ENCODE measurements around the gene MED13L.

MED13L gene

GRCh38 chr12:116267948-116268347 is 9.5 kb downstream of the MED13L start:
- no peak overlapping the region for H3K4me2 ChIP-seq (ENCODE audit: low read depth, low read length, poor library complexity, severe bottlenecking)

GRCh38 chr12:116266631-116267349 is 10.7 kb downstream of the MED13L start:
- H3K27me3 ChIP-seq (ENCODE audit: low read length), result no peaks in the 10 kb centered on the region
- no peaks in the 10 kb centered on the region for H3F3A ChIP-seq (ENCODE audit: insufficient read depth)
- no peak overlapping the region for H3K9ac ChIP-seq (ENCODE audit: low read length)
- H3K4me3 ChIP-seq (ENCODE audit: insufficient read depth, low read length, poor library complexity, severe bottlenecking), result no peak overlapping the region
- H3K79me2 ChIP-seq (ENCODE audit: insufficient read depth, low read length), result peaks cover 59% of the 10 kb centered on the region
- H3K9me2 ChIP-seq (replicated peaks; ENCODE audit: insufficient read depth, low read length), result no peaks in the 10 kb centered on the region
- H2AFZ ChIP-seq (ENCODE audit: low read depth, low read length, severe bottlenecking), result no peak overlapping the region
- no peak for TF ChIP-seq EZH2phosphoT487 (conservative IDR thresholded peaks at IDR 0.05; ENCODE audit: low read length)
- no peak for TF ChIP-seq CTCF (IDR thresholded peaks at IDR 0.05; ENCODE audit: insufficient read depth, low read length, poor library complexity, severe bottlenecking)
- H3K36me3 ChIP-seq (ENCODE audit: low read length), result no peaks in the 10 kb centered on the region
- H3K27ac ChIP-seq (ENCODE audit: low read depth, low read length), result no peak overlapping the region
- H4K20me1 ChIP-seq (ENCODE audit: low read depth, low read length), result peaks cover 73% of the 10 kb centered on the region
- H3K4me2 ChIP-seq (ENCODE audit: low read depth, low read length, poor library complexity, severe bottlenecking), result no peak overlapping the region
- H3K9me3 ChIP-seq (ENCODE audit: insufficient read depth, low read length), result no peaks in the 10 kb centered on the region

More at GRCh38 chr12:116267948-116268347, 9.5 kb downstream of the MED13L start:
- Histone ChIP-seq H3K9me3 (ENCODE audit: insufficient read depth, low read length) (no peaks in the 10 kb centered on the region), H4K20me1 (ENCODE audit: low read depth, low read length) (peaks cover 62% of the 10 kb centered on the region), H3K4me3 (ENCODE audit: insufficient read depth, low read length, poor library complexity, severe bottlenecking) (no peak overlapping the region), H3K9me2 (replicated peaks; ENCODE audit: insufficient read depth, low read length) (no peaks in the 10 kb centered on the region), H3K27ac (ENCODE audit: low read depth, low read length) (no peak overlapping the region), H3F3A (ENCODE audit: insufficient read depth) (no peaks in the 10 kb centered on the region), H3K36me3 (ENCODE audit: low read length) (no peaks in the 10 kb centered on the region), H3K79me2 (ENCODE audit: insufficient read depth, low read length) (peaks cover 69% of the 10 kb centered on the region), H2AFZ (ENCODE audit: low read depth, low read length, severe bottlenecking) (no peak overlapping the region), H3K9ac (ENCODE audit: low read length) (no peak overlapping the region), H3K27me3 (ENCODE audit: low read length) (no peaks in the 10 kb centered on the region)
- TF ChIP-seq EZH2phosphoT487 (conservative IDR thresholded peaks at IDR 0.05; ENCODE audit: low read length) (no peak), CTCF (IDR thresholded peaks at IDR 0.05; ENCODE audit: insufficient read depth, low read length, poor library complexity, severe bottlenecking) (no peak)

GRCh38 chr12:116266168-116266601 is 11.3 kb downstream of the MED13L start:
- no peaks in the 10 kb centered on the region for H3F3A ChIP-seq (ENCODE audit: insufficient read depth)
- H3K4me3 ChIP-seq (ENCODE audit: insufficient read depth, low read length, poor library complexity, severe bottlenecking), result no peak overlapping the region
- H4K20me1 ChIP-seq (ENCODE audit: low read depth, low read length), result peaks cover 77% of the 10 kb centered on the region
- H3K9ac ChIP-seq (ENCODE audit: low read length), result no peak overlapping the region
- H3K9me3 ChIP-seq (ENCODE audit: insufficient read depth, low read length), result no peaks in the 10 kb centered on the region
- no peaks in the 10 kb centered on the region for H3K9me2 ChIP-seq (replicated peaks; ENCODE audit: insufficient read depth, low read length)
- no peaks in the 10 kb centered on the region for H3K27me3 ChIP-seq (ENCODE audit: low read length)
- TF ChIP-seq CTCF (IDR thresholded peaks at IDR 0.05; ENCODE audit: insufficient read depth, low read length, poor library complexity, severe bottlenecking) (no peak), EZH2phosphoT487 (conservative IDR thresholded peaks at IDR 0.05; ENCODE audit: low read length) (no peak)
- no peak overlapping the region for H2AFZ ChIP-seq (ENCODE audit: low read depth, low read length, severe bottlenecking)
- no peak overlapping the region for H3K27ac ChIP-seq (ENCODE audit: low read depth, low read length)
- peaks cover 61% of the 10 kb centered on the region for H3K79me2 ChIP-seq (ENCODE audit: insufficient read depth, low read length)
- H3K4me2 ChIP-seq (ENCODE audit: low read depth, low read length, poor library complexity, severe bottlenecking), result no peak overlapping the region
- H3K36me3 ChIP-seq (ENCODE audit: low read length), result no peaks in the 10 kb centered on the region

All from SU-DHL-6 (cell line).